Neural cell (in vitro differentiated cells): ENCODE results near the gene CTDNEP1. TPM values are rescaled to one million over a fixed set of nuclear protein-coding genes. Genes with fewer than 3 reads are reported as not detected.

Experiments
- H2AFZ ChIP-seq: fragments of 200-600, 300-800 bp; sonication (generic), shearing (Covaris generic); 2 replicates; pipeline ENCODE4 v1.6.0; 2014; ENCODE audit warnings: low read depth, mild to moderate bottlenecking, antibody characterized with exemption, low read length, moderate library complexity
- H3F3A ChIP-seq: fragments of 200-600 bp; shearing (Covaris generic); 2 replicates; pipeline ENCODE4 v1.6.1; 2016; ENCODE audit warnings: mild to moderate bottlenecking, moderate library complexity, mixed read lengths, antibody characterized with exemption, low read length; ENCODE audit not compliant: insufficient read depth, poor library complexity, severe bottlenecking
- H3K27ac ChIP-seq: fragments of 200-600, 300-800 bp; sonication (generic), shearing (Covaris generic); 2 replicates; pipeline ENCODE4 v1.5.1; 2014; ENCODE audit warnings: mild to moderate bottlenecking, low read length, moderate library complexity
- H3K27me3 ChIP-seq: fragments of 300-800, 200-600 bp; sonication (generic), shearing (Covaris generic); 2 replicates; pipeline ENCODE4 v1.6.0; 2014; ENCODE audit warnings: mild to moderate bottlenecking, low read depth, low read length, moderate library complexity; ENCODE audit not compliant: insufficient read depth
- H3K36me3 ChIP-seq: fragments of 300-800, 200-600 bp; sonication (generic), shearing (Covaris generic); 2 replicates; pipeline ENCODE4 v1.5.1; 2014; ENCODE audit warnings: mild to moderate bottlenecking, antibody characterized with exemption, low read length, moderate library complexity; ENCODE audit not compliant: insufficient read depth
- H3K4me2 ChIP-seq: fragments of 300-800, 200-600 bp; sonication (generic), shearing (Covaris generic); 2 replicates; pipeline ENCODE4 v1.6.0; 2014; ENCODE audit warnings: mild to moderate bottlenecking, low read length
- H3K4me3 ChIP-seq: fragments of 300-800, 200-600 bp; sonication (generic), shearing (Covaris generic); 2 replicates; pipeline ENCODE4 v1.5.1; 2014; ENCODE audit warnings: mild to moderate bottlenecking, low read length, moderate library complexity
- H3K79me2 ChIP-seq: fragments of 200-600 bp; shearing (Covaris generic); replicated peaks from 2 replicates; pipeline ENCODE4 v1.6.0; 2014; ENCODE audit warnings: mild to moderate bottlenecking, low read length, moderate library complexity; ENCODE audit not compliant: insufficient read depth
- H3K9ac ChIP-seq: fragments of 300-800, 200-600 bp; sonication (generic), shearing (Covaris generic); 2 replicates; pipeline ENCODE4 v1.6.1; 2016; ENCODE audit warnings: mild to moderate bottlenecking, low read length, mixed read lengths
- H3K9me2 ChIP-seq: fragments of 200-600 bp; shearing (Covaris generic); 2 replicates; pipeline ENCODE4 v1.6.1; 2016; ENCODE audit warnings: mild to moderate bottlenecking, low read length, mixed read lengths; ENCODE audit not compliant: insufficient read depth
- H3K9me3 ChIP-seq: fragments of 200-600, 300-800 bp; sonication (generic), shearing (Covaris generic); 2 replicates; pipeline ENCODE4 v1.6.1; 2016; ENCODE audit warnings: mild to moderate bottlenecking, mixed run types, low read length, moderate library complexity, mixed read lengths
- H4K20me1 ChIP-seq: fragments of 200-600 bp; shearing (Covaris generic); 2 replicates; pipeline ENCODE4 v1.6.1; 2016; ENCODE audit warnings: mild to moderate bottlenecking, mixed run types; ENCODE audit not compliant: insufficient read depth
- EP300 ChIP-seq: fragments of 450-650 bp; conservative IDR thresholded peaks from 2 replicates; pipeline ENCODE4 v1.6.1; 2014; ENCODE audit warnings: antibody characterized with exemption, mild to moderate bottlenecking, moderate library complexity; ENCODE audit not compliant: poor library complexity, severe bottlenecking
- EZH2 ChIP-seq: fragments of 200-600, 300-800 bp; shearing (Covaris generic), sonication (generic); IDR thresholded peaks from 2 replicates; pipeline ENCODE4 v1.6.1; 2014; ENCODE audit warnings: antibody characterized with exemption, low read length, borderline replicate concordance, mild to moderate bottlenecking; ENCODE audit not compliant: insufficient read depth, poor library complexity, severe bottlenecking
- MXI1 ChIP-seq: fragments of 450-650 bp; conservative IDR thresholded peaks from 2 replicates; pipeline ENCODE4 v1.6.1; 2014; ENCODE audit warnings: antibody characterized with exemption, mild to moderate bottlenecking; ENCODE audit not compliant: poor library complexity, severe bottlenecking
- POLR2AphosphoS5 ChIP-seq: IDR thresholded peaks from 2 replicates; pipeline ENCODE4 v1.6.1; 2012
- RAD21 ChIP-seq: fragments of 450-650 bp; conservative IDR thresholded peaks from 2 replicates; pipeline ENCODE4 v1.6.1; 2014; ENCODE audit warnings: antibody characterized with exemption, mild to moderate bottlenecking, moderate library complexity
- REST ChIP-seq: IDR thresholded peaks from 2 replicates; pipeline ENCODE4 v1.6.1; 2012; ENCODE audit warnings: borderline replicate concordance
- SMC3 ChIP-seq: fragments of 450-650 bp; conservative IDR thresholded peaks from 2 replicates; pipeline ENCODE4 v1.6.1; 2014; ENCODE audit warnings: antibody characterized with exemption, mild to moderate bottlenecking, moderate library complexity; ENCODE audit not compliant: poor library complexity
- TAF1 ChIP-seq: IDR thresholded peaks from 2 replicates; pipeline ENCODE4 v1.6.1; 2012; ENCODE audit warnings: low read depth
- polyA plus RNA-seq: library from polyadenylated mRNA; depleted of rRNA; stranded (reverse); fragments of >200 nt; gene quantifications from 2 replicates; pipeline ENCODE4 v1.2.3, GENCODE V29; 2014
- TF ChIP-seq, protein P1 (sequence below): fragments of 450-650 bp; IDR thresholded peaks from 2 replicates; pipeline ENCODE4 v1.5.1; 2014; ENCODE audit warnings: antibody characterized with exemption, mild to moderate bottlenecking, moderate library complexity; ENCODE audit not compliant: poor library complexity, severe bottlenecking

Gene CTDNEP1
- polyA plus RNA-seq, 1 donor from 2014 or later: 39.4 TPM

- Histone ChIP-seq H3K27me3 (no peaks in the 10 kb centered on the region), H3K36me3 (no peaks in the 10 kb centered on the region), H3K27ac (peak overlapping the region; percentile 99), H3K9me2 (no peaks in the 10 kb centered on the region), H3K9ac (peak overlapping the region; percentile 99), H3K4me2 (peak overlapping the region; percentile 86), H3F3A (no peaks in the 10 kb centered on the region), H2AFZ (peak overlapping the region; percentile 35), H3K79me2 (peaks cover 44% of the 10 kb centered on the region), H3K4me3 (peak overlapping the region; percentile 75), H4K20me1 (no peaks in the 10 kb centered on the region), H3K9me3 (no peaks in the 10 kb centered on the region)
- TF ChIP-seq MXI1: peak; percentile 51
- TF ChIP-seq REST: no peak
- peak; percentile 39 for TF ChIP-seq RAD21
- TF ChIP-seq SMC3: peak; percentile 51
- no peak for TF ChIP-seq TAF1
- TF ChIP-seq EZH2: no peak
- TF ChIP-seq, protein P1, sequence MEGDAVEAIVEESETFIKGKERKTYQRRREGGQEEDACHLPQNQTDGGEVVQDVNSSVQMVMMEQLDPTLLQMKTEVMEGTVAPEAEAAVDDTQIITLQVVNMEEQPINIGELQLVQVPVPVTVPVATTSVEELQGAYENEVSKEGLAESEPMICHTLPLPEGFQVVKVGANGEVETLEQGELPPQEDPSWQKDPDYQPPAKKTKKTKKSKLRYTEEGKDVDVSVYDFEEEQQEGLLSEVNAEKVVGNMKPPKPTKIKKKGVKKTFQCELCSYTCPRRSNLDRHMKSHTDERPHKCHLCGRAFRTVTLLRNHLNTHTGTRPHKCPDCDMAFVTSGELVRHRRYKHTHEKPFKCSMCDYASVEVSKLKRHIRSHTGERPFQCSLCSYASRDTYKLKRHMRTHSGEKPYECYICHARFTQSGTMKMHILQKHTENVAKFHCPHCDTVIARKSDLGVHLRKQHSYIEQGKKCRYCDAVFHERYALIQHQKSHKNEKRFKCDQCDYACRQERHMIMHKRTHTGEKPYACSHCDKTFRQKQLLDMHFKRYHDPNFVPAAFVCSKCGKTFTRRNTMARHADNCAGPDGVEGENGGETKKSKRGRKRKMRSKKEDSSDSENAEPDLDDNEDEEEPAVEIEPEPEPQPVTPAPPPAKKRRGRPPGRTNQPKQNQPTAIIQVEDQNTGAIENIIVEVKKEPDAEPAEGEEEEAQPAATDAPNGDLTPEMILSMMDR: peak; percentile 30
- TF ChIP-seq POLR2AphosphoS5: peak; percentile 83
- TF ChIP-seq EP300: peak; percentile 71
These were observed 8.6 kb downstream of the CTDNEP1 start for GRCh38 chr17:7242717-7243452.

- H3K27ac ChIP-seq: peak within 1 kb of the TSS; percentile 99
- peak within 1 kb of the TSS; percentile 35 for H2AFZ ChIP-seq
- no peaks in the 10 kb centered on the region for H3K36me3 ChIP-seq
- no peaks in the 10 kb centered on the region for H3K27me3 ChIP-seq
- H3K4me3 ChIP-seq: peak within 1 kb of the TSS; percentile 75
- TF ChIP-seq, protein P1: peak; percentile 12
- TF ChIP-seq MXI1 (no peak), SMC3 (no peak), RAD21 (peak; percentile 24), TAF1 (no peak), REST (peak; percentile 95), EZH2 (no peak), POLR2AphosphoS5 (peak; percentile 92), EP300 (peak; percentile 51)
- no peaks in the 10 kb centered on the region for H3K9me3 ChIP-seq
- H3K9me2 ChIP-seq: no peaks in the 10 kb centered on the region
- H4K20me1 ChIP-seq: no peaks in the 10 kb centered on the region
- H3K79me2 ChIP-seq: peaks cover 44% of the 10 kb centered on the region
- H3F3A ChIP-seq: peaks cover 3% of the 10 kb centered on the region
- H3K9ac ChIP-seq: peak within 1 kb of the TSS; percentile 99
- H3K4me2 ChIP-seq: peak within 1 kb of the TSS; percentile 99
These were observed 9.5 kb downstream of the CTDNEP1 start, which contains the start of gene GABARAP for GRCh38 chr17:7241783-7242716. Gene GABARAP (minus strand): TSS chr17:7242449. CDS start chr17:7242330, 119 bp downstream.
